Stimulated activated CD4-positive, alpha-beta T cell treated with anti-CD3 and anti-CD28 coated beads, Interleukin-2, amount 100 ng/mL, for 24 hours (primary cell): ENCODE data around the gene CSRP1.
"Not testable (repeated sequence)": the region's sequence is repeated elsewhere in the genome, so short reads cannot be mapped to it uniquely, and the experiment has no call there.

ENCODE experiments used
- DNase-seq, 2 donors: peaks; one replicate each; pipeline ENCODE4 v3.0.0-alpha.2; 2020

CSRP1 gene

GRCh38 chr1:201475915-201476669 is 30.8 kb downstream of the CSRP1 start:
- DNase-seq, result no peak

- no peak for DNase-seq
These were observed 31.8 kb downstream of the CSRP1 start for GRCh38 chr1:201475130-201475529.

GRCh38 chr1:201473296-201473695 is 33.6 kb downstream of the CSRP1 start:
- DNase-seq, result no peak

GRCh38 chr1:201472321-201472720 is 34.6 kb downstream of the CSRP1 start:
- DNase-seq, result not testable (repeated sequence)

GRCh38 chr1:201471772-201472171 is 35.2 kb downstream of the CSRP1 start:
- no peak for DNase-seq

GRCh38 chr1:201470581-201470980 is 36.3 kb downstream of the CSRP1 start:
- no peak for DNase-seq

- no peak for DNase-seq
These were observed 37.3 kb downstream of the CSRP1 start for GRCh38 chr1:201469645-201470074.

GRCh38 chr1:201468844-201469644 is 37.9 kb downstream of the CSRP1 start, which contains the start of gene PHLDA3:
PHLDA3 (minus strand) TSS chr1:201469188; CDS start chr1:201468786, 402 bp downstream.
- peak; percentile 48 to 55 for DNase-seq

GRCh38 chr1:201468501-201468843 is 38.5 kb downstream of the CSRP1 start:
- peak in 1 of 2 donors; percentile 22 for DNase-seq

- DNase-seq, result no peak
These were observed 40.4 kb downstream of the CSRP1 start for GRCh38 chr1:201466492-201466891.

GRCh38 chr1:201465698-201466290 is 41.1 kb downstream of the CSRP1 start:
- no peak for DNase-seq

GRCh38 chr1:201463071-201463552 is 43.8 kb downstream of the CSRP1 start:
- no peak for DNase-seq

GRCh38 chr1:201461645-201462441 is 45.1 kb downstream of the CSRP1 start:
- DNase-seq, result no peak

- DNase-seq, result no peak
These were observed 45.9 kb downstream of the CSRP1 start for GRCh38 chr1:201460814-201461644.

GRCh38 chr1:201459775-201460174 is 47.1 kb downstream of the CSRP1 start:
- no peak for DNase-seq

GRCh38 chr1:201459052-201459451 is 47.9 kb downstream of the CSRP1 start:
- no peak for DNase-seq

- no peak for DNase-seq
These were observed 49.4 kb downstream of the CSRP1 start for GRCh38 chr1:201457508-201457960.

GRCh38 chr1:201456499-201457309 is 50.2 kb downstream of the CSRP1 start:
- no peak for DNase-seq

- DNase-seq, result no peak
These were observed 51.8 kb downstream of the CSRP1 start for GRCh38 chr1:201455098-201455497.

GRCh38 chr1:201454608-201455007 is 52.3 kb downstream of the CSRP1 start:
- no peak for DNase-seq

- DNase-seq, result no peak
These were observed 54.1 kb downstream of the CSRP1 start for GRCh38 chr1:201452866-201453265.
